ENCODE measurements around the gene LYZL4. TPM values are rescaled to one million over a fixed set of nuclear protein-coding genes. Genes with fewer than 3 reads are reported as not detected.

Gene LYZL4
- total RNA-seq (2014; rRNA removed; shearing (Covaris generic); ENCODE audit: low replicate concordance), result not detected in 2 replicates

- H3K36me3 ChIP-seq, result no peaks in the 10 kb centered on the region
- no peaks in the 10 kb centered on the region for H3K9me3 ChIP-seq
- H3K27me3 ChIP-seq, result no peaks in the 10 kb centered on the region
- no peak within 1 kb of the TSS for H3K4me3 ChIP-seq
- DNase-seq, result no peak
These were observed at the start of gene LYZL4 for GRCh38 chr3:42410370-42411131. LYZL4 (minus strand) TSS chr3:42410610; CDS start chr3:42407251, 3,359 bp downstream.

DNA sequence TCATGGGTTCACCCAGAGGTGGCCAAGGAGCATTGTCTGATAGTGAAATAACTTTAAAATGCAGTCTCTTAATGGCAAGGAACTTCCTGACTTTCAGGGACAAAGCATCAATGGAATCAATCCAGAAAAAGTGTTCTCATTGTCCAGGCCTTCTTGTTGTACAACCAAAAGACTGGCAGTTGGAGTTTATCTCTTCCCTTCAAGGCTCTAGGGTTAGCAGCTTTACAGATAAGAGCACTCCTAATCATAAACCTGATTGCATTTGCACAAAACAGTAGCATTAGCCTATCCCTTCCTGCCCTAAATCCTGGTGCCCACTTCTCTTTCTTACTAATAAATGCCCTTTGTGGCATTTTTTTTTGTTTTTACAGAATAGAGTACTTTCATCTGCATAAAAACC lies 48.7 kb upstream of the LYZL4 start:
- no peak for DNase-seq
- Histone ChIP-seq H3K4me3 (no peak overlapping the region), H3K9me3 (no peaks in the 10 kb centered on the region), H3K27me3 (no peaks in the 10 kb centered on the region), H3K36me3 (no peaks in the 10 kb centered on the region)

DNA sequence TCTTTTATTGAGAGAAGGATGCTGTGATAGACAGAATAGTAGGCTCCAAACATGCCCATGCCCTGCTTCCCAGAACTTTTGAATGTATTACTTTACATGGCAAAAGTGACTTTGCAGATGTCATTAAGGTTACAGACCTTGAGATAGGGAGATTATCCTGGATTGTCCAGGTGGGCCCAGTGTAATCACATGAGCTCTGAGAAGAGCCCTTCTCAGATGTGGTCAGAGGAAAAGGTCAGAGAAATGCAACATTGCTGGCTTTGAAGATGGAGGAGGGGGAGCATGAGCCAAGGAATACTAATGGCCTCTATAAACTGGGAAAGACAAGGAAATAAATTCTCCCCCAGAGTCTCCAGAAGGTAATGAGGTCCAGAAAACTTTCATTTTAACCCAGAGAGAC lies 45.8 kb upstream of the LYZL4 start:
- Histone ChIP-seq H3K4me3 (no peak overlapping the region), H3K36me3 (no peaks in the 10 kb centered on the region), H3K27me3 (no peaks in the 10 kb centered on the region), H3K9me3 (no peaks in the 10 kb centered on the region)
- DNase-seq, result no peak

DNA sequence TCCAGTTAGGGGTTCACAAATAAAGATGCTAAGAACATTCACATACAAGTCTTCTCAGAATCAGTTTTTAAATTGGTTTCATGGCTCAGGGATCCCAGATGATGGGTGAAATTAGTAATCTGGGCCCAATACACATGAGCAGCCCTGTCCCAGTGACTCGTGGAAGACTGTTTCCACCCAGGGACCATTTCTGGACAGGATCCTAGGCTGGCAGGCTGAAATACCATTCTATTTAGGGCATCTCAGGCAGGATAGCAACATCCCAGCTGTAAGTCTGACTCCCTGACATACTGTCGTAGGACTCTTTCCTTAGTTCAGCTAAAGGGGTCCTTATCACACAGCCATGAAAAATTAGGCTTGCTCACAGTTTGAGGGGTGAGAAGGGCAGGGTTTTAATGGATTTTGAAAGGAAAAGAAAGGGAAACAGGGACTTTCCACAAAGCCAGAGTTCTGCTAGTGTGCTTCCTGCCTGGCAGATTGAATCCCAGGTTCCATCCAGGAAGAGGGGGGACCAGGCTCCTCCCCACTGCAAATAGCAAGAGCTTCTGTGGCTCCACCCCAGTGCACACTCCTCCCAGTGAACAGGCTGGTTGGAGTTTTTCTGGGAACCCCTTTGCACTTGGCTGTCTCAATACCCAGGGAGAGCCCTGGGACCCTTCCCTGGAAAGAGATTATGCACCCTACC lies 41.3 kb upstream of the LYZL4 start:
- peak; percentile 2 for DNase-seq
- Histone ChIP-seq H3K36me3 (no peaks in the 10 kb centered on the region), H3K4me3 (no peak overlapping the region), H3K27me3 (no peaks in the 10 kb centered on the region), H3K9me3 (no peaks in the 10 kb centered on the region)

DNA sequence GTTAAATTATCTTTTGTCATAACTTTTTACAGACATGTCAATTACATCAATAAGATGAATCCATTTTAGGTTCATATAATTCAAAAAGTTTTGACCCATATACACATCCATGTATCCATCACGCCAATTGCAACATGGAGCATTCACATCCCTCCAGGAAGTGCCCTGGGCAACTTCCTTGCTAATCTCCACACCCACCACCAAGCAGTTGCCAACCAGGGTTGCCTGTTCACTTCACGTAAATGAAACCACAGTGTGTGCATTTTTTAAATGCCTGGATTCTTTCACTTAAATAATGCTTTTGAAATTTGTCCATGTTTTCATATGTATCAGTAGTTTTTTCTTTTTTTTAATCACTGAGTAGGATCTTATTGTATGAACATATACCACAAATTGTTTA lies 40.7 kb upstream of the LYZL4 start:
- Histone ChIP-seq H3K27me3 (no peaks in the 10 kb centered on the region), H3K4me3 (no peak overlapping the region), H3K36me3 (no peaks in the 10 kb centered on the region), H3K9me3 (no peaks in the 10 kb centered on the region)
- no peak for DNase-seq

DNA sequence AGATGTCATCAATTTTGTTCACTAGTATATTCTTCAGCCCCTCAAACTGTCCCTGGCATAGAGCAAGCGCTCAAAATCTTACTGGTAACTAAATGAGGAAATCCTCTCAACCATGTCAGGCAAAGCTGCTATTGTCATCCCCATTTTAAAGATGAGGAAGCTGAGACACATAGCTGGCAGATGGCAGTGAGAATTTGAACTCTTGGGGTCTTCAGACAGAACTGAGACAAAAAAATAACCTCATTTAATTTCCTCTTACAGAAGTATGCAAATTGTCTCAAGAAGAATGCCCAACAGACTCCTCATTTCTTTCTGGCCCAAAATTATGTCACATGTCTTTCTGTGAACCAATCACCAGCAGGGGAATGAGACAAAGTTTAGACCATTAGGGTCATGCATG lies 40.2 kb upstream of the LYZL4 start:
- no peak for DNase-seq

DNA sequence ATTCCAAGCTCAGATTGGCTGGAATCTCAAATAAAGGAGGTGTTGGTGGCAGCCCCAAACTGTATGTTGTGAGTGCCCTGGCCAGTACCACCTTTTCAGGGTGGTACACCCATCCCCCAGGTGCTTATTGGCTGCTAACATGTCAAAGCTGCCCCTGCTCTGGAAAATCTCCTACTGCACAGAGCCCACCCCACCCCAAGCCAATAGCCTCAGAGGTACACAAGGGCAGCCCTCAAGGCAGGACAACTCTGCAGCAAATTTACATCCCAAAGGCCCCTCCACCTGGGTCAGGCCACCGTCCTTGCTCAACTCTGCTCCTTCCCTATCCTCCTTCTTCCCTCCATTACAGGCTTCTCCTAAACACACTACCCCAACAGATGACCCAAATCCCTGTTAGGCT lies 37.1 kb upstream of the LYZL4 start:
- H3K36me3 ChIP-seq, result no peaks in the 10 kb centered on the region
- no peaks in the 10 kb centered on the region for H3K9me3 ChIP-seq
- no peak for DNase-seq
- no peaks in the 10 kb centered on the region for H3K27me3 ChIP-seq
- H3K4me3 ChIP-seq, result no peak overlapping the region

More for the DNA sequence above, 40.2 kb upstream of the LYZL4 start:
- Histone ChIP-seq H3K36me3 (no peaks in the 10 kb centered on the region), H3K9me3 (no peaks in the 10 kb centered on the region), H3K4me3 (no peak overlapping the region), H3K27me3 (no peaks in the 10 kb centered on the region)

GRCh38 chr3:42446111-42447050 lies 36.0 kb upstream of the LYZL4 start:
- no peaks in the 10 kb centered on the region for H3K9me3 ChIP-seq
- DNase-seq, result no peak

GRCh38 chr3:42443819-42444436 lies 33.5 kb upstream of the LYZL4 start:
- Histone ChIP-seq H3K9me3 (no peaks in the 10 kb centered on the region), H3K4me3 (no peak overlapping the region), H3K27me3 (no peaks in the 10 kb centered on the region), H3K36me3 (no peaks in the 10 kb centered on the region)
- DNase-seq, result peak; percentile 48

More at GRCh38 chr3:42446111-42447050, 36.0 kb upstream of the LYZL4 start:
- H3K27me3 ChIP-seq, result no peaks in the 10 kb centered on the region
- H3K4me3 ChIP-seq, result no peak overlapping the region
- no peaks in the 10 kb centered on the region for H3K36me3 ChIP-seq

- H3K4me3 ChIP-seq, result no peak overlapping the region
- DNase-seq, result no peak
- no peaks in the 10 kb centered on the region for H3K36me3 ChIP-seq
- H3K9me3 ChIP-seq, result no peaks in the 10 kb centered on the region
- no peaks in the 10 kb centered on the region for H3K27me3 ChIP-seq
These were observed 32.9 kb upstream of the LYZL4 start for GRCh38 chr3:42443292-42443691.

GRCh38 chr3:42442640-42443039 lies 32.2 kb upstream of the LYZL4 start:
- Histone ChIP-seq H3K4me3 (no peak overlapping the region), H3K9me3 (no peaks in the 10 kb centered on the region), H3K36me3 (no peaks in the 10 kb centered on the region), H3K27me3 (no peaks in the 10 kb centered on the region)
- DNase-seq, result no peak

- no peaks in the 10 kb centered on the region for H3K27me3 ChIP-seq
- H3K36me3 ChIP-seq, result no peaks in the 10 kb centered on the region
- no peak overlapping the region for H3K4me3 ChIP-seq
- DNase-seq, result no peak
- H3K9me3 ChIP-seq, result no peaks in the 10 kb centered on the region
These were observed 31.4 kb upstream of the LYZL4 start for GRCh38 chr3:42441791-42442190.

GRCh38 chr3:42440924-42441323 lies 30.5 kb upstream of the LYZL4 start:
- no peaks in the 10 kb centered on the region for H3K36me3 ChIP-seq
- no peaks in the 10 kb centered on the region for H3K9me3 ChIP-seq
- DNase-seq, result no peak
- H3K27me3 ChIP-seq, result no peaks in the 10 kb centered on the region
- H3K4me3 ChIP-seq, result no peak overlapping the region

DNA sequence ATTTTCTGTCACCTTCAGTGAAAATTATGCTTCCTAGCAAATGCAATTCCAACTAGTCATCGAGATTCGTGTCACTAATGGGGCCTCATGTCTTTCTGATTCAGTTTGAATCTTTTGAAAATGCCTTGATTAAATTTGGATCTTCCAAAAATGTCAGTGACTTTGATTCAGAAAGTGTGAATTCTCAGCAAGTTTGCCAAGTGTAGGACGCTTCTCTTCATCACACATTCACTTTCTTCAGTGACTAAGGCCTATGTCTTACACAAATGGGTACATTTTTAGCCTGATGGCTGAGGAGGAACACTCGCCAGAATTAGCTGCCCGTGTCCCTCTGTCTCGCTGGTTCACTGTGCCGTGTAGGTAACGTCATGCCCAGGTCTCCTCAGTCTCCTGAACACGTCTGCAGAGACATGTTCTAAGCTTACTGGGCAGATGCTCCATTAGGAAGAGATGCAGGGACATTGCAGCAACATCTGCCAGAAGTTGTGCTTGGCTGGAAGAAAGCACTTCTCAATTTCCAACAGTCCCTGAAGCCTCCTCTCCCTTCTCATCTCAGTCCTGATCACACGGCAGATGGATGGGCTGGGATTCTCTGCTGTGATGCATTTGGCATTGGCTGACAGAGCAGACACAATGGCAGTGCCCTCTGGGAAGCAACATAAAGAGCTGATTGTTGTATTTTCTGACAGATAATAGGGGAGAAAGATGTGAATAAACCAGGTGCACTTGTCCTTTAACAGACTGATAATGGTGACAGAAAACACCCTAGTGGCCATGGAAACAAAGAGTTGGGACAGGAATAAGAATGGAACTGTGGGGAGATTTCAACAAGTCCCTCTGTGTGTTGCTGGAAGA lies 29.1 kb upstream of the LYZL4 start:
- Histone ChIP-seq H3K9me3 (no peaks in the 10 kb centered on the region), H3K36me3 (no peaks in the 10 kb centered on the region), H3K4me3 (no peak overlapping the region), H3K27me3 (no peaks in the 10 kb centered on the region)
- DNase-seq, result no peak

- Histone ChIP-seq H3K36me3 (no peaks in the 10 kb centered on the region), H3K9me3 (no peaks in the 10 kb centered on the region), H3K4me3 (no peak overlapping the region), H3K27me3 (no peaks in the 10 kb centered on the region)
- DNase-seq, result no peak
These were observed 28.3 kb upstream of the LYZL4 start for GRCh38 chr3:42438758-42439157.

- DNase-seq, result no peak
- Histone ChIP-seq H3K4me3 (no peak overlapping the region), H3K9me3 (no peaks in the 10 kb centered on the region), H3K27me3 (no peaks in the 10 kb centered on the region), H3K36me3 (no peaks in the 10 kb centered on the region)
These were observed 27.8 kb upstream of the LYZL4 start for GRCh38 chr3:42438193-42438592.

All from MG63 (cell line).